OCI-LY1 (cell line): Measurements from ENCODE around the gene XPO4.

Source experiments
- EZH2 ChIP-seq: fragments of 200-600 bp; sonication (generic), shearing (Covaris generic); IDR thresholded peaks from 2 replicates; pipeline ENCODE4 v1.8.0; 2017; ENCODE audit warnings: borderline replicate concordance, mixed run types, mild to moderate bottlenecking, antibody characterized with exemption, low read length, moderate library complexity, mixed read lengths
- TF ChIP-seq, protein P1 (sequence below): fragments of 200-600 bp; sonication (generic), shearing (Covaris generic); IDR thresholded peaks from 2 replicates; pipeline ENCODE4 v1.5.1; 2017; ENCODE audit warnings: mild to moderate bottlenecking, antibody characterized with exemption, low read length, moderate library complexity, mixed read lengths

DNA sequence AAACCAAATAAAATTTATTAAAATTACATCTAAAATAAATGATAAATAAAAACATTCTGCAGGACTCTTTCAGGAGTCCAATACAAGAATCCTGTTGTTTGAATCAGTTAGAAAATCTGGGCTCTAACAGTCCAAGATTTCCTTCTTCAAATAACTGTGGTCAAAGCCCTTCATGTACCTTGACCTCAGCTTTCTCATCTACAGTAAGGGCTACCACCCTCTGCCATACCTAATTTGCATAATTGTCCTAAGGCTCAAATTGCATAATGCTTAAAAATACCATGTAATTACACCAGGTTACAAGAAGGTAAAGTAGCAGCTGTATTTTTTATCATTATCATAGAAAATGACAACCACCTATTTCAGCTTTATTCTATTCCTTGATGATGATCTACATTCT is 54.3 kb downstream of the XPO4 start:
- TF ChIP-seq, protein P1, sequence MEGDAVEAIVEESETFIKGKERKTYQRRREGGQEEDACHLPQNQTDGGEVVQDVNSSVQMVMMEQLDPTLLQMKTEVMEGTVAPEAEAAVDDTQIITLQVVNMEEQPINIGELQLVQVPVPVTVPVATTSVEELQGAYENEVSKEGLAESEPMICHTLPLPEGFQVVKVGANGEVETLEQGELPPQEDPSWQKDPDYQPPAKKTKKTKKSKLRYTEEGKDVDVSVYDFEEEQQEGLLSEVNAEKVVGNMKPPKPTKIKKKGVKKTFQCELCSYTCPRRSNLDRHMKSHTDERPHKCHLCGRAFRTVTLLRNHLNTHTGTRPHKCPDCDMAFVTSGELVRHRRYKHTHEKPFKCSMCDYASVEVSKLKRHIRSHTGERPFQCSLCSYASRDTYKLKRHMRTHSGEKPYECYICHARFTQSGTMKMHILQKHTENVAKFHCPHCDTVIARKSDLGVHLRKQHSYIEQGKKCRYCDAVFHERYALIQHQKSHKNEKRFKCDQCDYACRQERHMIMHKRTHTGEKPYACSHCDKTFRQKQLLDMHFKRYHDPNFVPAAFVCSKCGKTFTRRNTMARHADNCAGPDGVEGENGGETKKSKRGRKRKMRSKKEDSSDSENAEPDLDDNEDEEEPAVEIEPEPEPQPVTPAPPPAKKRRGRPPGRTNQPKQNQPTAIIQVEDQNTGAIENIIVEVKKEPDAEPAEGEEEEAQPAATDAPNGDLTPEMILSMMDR: no peak
- TF ChIP-seq EZH2: no peak
